ENCODE results near the gene CUL1.

DNA sequence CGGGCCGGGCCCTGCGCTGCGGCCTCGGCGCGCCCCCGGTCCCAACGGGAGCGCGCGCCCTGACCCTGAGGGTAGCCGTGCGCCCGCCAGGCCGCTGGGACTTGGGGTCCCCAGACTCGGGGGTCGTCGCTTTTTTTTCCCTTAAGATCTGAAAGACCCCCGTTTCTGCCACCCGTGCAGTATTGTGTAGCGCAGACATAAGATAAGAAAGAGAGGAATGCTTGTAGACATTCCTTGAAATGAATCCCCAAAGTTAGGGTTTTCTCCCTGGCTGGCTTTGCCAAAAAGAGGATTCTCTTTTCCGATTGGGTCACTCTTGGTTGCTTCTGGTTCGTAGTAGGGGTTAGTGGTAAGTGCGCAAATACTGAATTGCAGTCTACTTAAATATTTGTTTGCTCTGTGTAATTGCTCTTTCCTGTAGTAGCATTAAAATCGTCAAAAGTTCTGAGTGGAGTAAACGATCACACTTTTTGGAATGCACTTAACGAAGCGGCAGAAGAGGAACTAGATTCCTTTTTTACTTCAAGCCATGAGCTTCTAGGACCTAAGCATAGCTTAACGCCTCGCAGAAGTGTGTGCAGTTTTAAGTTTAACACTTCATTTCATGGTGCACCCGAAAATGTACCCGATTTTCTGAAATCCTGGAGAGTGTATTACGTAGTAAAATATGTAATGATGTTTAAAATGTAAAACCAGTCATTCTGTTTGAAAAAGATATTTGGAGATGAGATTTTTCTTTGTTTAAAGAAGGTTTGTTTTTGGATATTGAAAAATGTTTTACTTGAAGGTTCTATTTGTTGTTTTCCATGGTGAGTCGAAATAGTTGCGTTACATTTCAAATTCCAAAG is 1.3 kb downstream of the CUL1 start:
- TF ChIP-seq CTCF (IDR thresholded peaks at IDR 0.05) (no peak), POLR2A (IDR thresholded peaks at IDR 0.05; ENCODE audit: low read depth) (no peak), POLR2AphosphoS5 (IDR thresholded peaks at IDR 0.05) (no peak)

Measured in esophagus muscularis mucosa (tissue), 3 donors.